Measurements from ENCODE around the gene DFFB. TPM values are rescaled to one million over a fixed set of nuclear protein-coding genes. Genes with fewer than 3 reads are reported as not detected.

Gene DFFB
- total RNA-seq, 1 donor from 2014 or later = 10.6 TPM

DNA sequence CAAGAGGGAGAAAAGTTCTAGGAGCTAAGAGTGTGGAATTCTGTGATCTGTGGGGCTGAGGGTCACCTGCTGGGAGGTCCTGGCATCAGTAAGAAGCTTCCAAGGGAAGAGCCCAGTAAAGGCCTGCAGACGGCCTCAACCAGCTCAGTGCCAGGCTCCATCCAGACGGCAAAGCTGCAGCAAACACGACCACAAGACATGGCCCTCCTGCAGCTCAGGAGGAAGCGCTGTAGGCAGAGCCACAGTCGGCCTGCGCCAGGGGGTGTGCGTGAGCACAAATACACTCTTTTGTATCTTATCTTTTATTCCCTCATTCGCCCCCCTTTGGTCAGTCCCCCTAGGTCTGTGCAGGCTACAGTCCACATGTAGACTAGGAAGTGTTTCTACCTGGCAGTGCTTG is 29.4 kb downstream of the DFFB start:
- ATAC-seq (no peak), DNase-seq (peak; percentile 18)
- peaks cover 6% of the 10 kb centered on the region for H3K4me1 ChIP-seq
- intact Hi-C loops (cut with DNase I) = no loop called here
- no peaks in the 10 kb centered on the region for H3K27me3 ChIP-seq (ENCODE audit: low read depth)
- TF ChIP-seq, protein P1, sequence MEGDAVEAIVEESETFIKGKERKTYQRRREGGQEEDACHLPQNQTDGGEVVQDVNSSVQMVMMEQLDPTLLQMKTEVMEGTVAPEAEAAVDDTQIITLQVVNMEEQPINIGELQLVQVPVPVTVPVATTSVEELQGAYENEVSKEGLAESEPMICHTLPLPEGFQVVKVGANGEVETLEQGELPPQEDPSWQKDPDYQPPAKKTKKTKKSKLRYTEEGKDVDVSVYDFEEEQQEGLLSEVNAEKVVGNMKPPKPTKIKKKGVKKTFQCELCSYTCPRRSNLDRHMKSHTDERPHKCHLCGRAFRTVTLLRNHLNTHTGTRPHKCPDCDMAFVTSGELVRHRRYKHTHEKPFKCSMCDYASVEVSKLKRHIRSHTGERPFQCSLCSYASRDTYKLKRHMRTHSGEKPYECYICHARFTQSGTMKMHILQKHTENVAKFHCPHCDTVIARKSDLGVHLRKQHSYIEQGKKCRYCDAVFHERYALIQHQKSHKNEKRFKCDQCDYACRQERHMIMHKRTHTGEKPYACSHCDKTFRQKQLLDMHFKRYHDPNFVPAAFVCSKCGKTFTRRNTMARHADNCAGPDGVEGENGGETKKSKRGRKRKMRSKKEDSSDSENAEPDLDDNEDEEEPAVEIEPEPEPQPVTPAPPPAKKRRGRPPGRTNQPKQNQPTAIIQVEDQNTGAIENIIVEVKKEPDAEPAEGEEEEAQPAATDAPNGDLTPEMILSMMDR (IDR thresholded peaks at IDR 0.05) = no peak
- no peaks in the 10 kb centered on the region for H3K9me3 ChIP-seq
- peaks cover 86% of the 10 kb centered on the region for H3K36me3 ChIP-seq
- no peak overlapping the region for H3K4me3 ChIP-seq
- no peak overlapping the region for H3K27ac ChIP-seq

DNA sequence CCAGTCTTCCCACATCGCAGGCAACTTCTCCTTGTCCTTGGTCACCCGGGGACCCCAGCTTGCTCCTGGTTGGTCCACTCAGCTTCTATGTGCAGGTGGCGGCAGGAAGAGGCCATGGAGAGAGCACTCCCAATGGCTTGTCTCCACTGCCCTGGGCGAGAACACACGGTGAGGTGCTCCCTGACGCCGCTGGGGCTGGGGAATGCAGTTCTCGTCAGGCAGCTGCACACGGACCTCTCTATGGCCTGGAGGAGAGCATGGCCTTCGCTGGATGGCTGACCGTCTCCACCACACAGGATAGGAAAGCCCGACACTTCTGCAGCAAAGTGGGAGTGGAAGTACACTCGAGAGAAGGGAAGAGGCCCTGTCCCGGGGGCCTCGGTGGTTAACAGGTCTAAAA is 31.0 kb downstream of the DFFB start:
- Histone ChIP-seq H3K9me3 (no peaks in the 10 kb centered on the region), H3K36me3 (peaks cover 86% of the 10 kb centered on the region), H3K4me3 (no peak overlapping the region), H3K27ac (no peak overlapping the region), H3K27me3 (ENCODE audit: low read depth) (no peaks in the 10 kb centered on the region), H3K4me1 (peaks cover 6% of the 10 kb centered on the region)
- intact Hi-C loops (cut with DNase I) = no loop called here
- TF ChIP-seq, protein P1 (IDR thresholded peaks at IDR 0.05) = no peak
- DNase-seq = peak; percentile 29
- no peak for ATAC-seq

DNA sequence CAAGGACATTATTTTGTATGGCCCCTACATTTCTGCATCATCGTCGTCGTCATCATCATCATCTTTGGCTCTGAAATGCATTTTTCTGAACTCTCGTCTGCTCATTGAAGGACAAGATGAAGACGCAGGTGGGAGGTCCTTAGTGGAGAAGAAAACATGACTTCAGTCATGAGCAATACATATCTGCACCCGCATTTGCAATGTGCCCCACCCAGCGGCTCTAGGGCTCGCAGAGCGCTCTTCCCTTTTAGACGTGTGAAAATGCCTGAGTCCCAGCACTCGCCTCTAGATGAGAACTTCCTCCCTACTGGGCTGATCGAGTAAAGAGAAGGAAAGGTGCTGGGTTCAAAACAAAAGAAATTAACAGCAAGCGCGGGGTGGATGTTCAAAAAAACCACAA is 32.7 kb downstream of the DFFB start:
- no peaks in the 10 kb centered on the region for H3K27me3 ChIP-seq (ENCODE audit: low read depth)
- no peak overlapping the region for H3K4me3 ChIP-seq
- H3K27ac ChIP-seq = peak overlapping the region; percentile 26
- peaks cover 71% of the 10 kb centered on the region for H3K36me3 ChIP-seq
- TF ChIP-seq, protein P1 (IDR thresholded peaks at IDR 0.05) = no peak
- ATAC-seq = peak; percentile 39 to 50
- intact Hi-C loops (cut with DNase I) = no loop called here
- peaks cover 6% of the 10 kb centered on the region for H3K4me1 ChIP-seq
- H3K9me3 ChIP-seq = no peaks in the 10 kb centered on the region
- peak; percentile 45 for DNase-seq

DNA sequence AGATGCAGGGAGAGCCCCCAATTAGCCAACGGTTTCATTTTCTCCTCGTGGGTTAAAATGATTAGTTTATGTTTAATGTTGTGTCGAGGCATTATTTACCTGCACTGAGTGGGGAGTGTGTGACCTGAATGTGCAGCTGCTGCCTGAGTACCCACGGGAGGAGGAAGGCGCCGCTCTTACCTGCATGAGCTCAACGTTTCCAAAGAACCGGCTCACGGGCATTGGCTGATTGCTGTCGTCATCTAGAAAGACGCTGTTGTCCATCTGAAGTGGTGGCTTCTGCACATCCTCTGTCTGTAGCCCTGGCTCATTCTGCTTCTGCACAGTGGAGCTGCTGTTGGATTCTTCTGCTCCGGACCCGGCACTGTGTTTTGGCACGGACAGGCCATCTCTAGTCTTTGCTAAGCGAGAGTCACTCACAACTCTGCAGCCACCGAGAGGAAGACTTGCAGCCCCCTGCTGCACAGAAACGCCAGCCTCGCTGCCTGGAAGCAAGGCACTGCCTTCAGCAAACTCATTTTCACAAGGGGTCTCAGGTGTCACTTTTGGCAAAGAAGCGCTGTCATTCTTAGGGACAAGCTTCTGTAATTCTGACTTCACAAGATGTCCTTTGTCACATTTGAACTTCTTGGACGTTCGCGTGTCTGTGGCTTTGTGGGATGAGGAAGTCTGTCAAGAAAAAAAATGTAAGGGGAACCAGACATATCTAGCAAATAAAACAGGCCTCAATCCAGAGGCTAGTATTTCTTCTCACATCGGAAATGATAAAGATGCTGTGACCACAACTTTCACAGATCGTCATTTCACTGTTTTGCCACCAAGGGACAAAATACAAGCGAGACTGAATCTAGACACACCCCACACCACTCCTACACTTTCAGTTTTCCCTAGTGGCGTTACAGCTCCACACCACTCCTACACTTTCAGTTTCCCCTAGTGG is 33.4 kb downstream of the DFFB start:
- TF ChIP-seq, protein P1 (IDR thresholded peaks at IDR 0.05) = no peak
- Histone ChIP-seq H3K4me3 (peak overlapping the region; percentile 1), H3K9me3 (no peaks in the 10 kb centered on the region), H3K36me3 (peaks cover 64% of the 10 kb centered on the region), H3K4me1 (peaks cover 6% of the 10 kb centered on the region), H3K27ac (peak overlapping the region; percentile 26), H3K27me3 (ENCODE audit: low read depth) (no peaks in the 10 kb centered on the region)
- intact Hi-C loops (cut with DNase I) = no loop called here
- DNase-seq (peak; percentile 41), ATAC-seq (peak; percentile 65 to 71)

DNA sequence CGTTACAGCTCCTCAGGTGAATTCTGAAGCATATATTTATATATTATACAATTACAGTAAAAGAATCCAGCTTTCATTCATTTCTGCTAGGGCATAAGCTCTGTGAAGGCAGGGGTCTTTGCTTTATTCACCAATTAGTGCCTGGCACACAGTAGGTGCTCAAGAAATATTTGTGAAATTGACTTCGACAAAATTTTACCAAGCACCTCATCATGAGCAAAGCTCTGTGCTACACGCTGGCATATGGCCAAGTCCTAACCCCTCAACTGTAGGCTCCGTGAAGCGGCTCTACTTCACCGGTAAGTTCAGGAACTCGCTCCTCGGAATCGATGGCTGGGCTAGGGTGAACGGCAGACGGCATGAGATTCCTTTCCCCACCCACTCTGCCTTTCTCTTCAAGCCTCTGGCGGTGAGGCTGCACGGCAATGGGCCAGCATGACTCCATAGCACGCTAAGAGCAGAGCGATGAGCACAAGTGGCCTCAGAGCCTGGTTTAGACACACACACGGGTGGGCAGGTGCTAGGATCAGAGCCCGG is 34.1 kb downstream of the DFFB start:
- Histone ChIP-seq H3K4me1 (peaks cover 6% of the 10 kb centered on the region), H3K27ac (no peak overlapping the region), H3K9me3 (no peaks in the 10 kb centered on the region), H3K36me3 (peaks cover 56% of the 10 kb centered on the region), H3K4me3 (peak overlapping the region; percentile 1), H3K27me3 (ENCODE audit: low read depth) (no peaks in the 10 kb centered on the region)
- peak; percentile 42 for DNase-seq
- intact Hi-C loops (cut with DNase I) = no loop called here
- ATAC-seq = no peak
- TF ChIP-seq, protein P1 (IDR thresholded peaks at IDR 0.05) = no peak
